GM12865 (cell line): Measurements from ENCODE around the gene POU6F2.

Source experiments
- DNase-seq: peaks from one replicate; pipeline ENCODE4 v3.0.0; 2010; ENCODE audit warnings: low read depth
- H3K4me3 ChIP-seq: 2 replicates; pipeline ENCODE4 v1.5.1; 2011; ENCODE audit warnings: mild to moderate bottlenecking, low read depth, low read length, control low read depth
- CTCF ChIP-seq: IDR thresholded peaks from 2 replicates; pipeline ENCODE4 v1.5.1; 2011; ENCODE audit warnings: low read length, control low read depth, low read depth, inconsistent platforms; ENCODE audit not compliant: insufficient read depth; ENCODE audit errors: missing control alignments

The POU6F2 gene

GRCh38 chr7:39272691-39273090 is 295.0 kb downstream of the POU6F2 start:
- no peak overlapping the region for H3K4me3 ChIP-seq
- DNase-seq: no peak
- no peak for TF ChIP-seq CTCF

GRCh38 chr7:39280337-39280736 is 302.6 kb downstream of the POU6F2 start:
- DNase-seq: no peak
- no peak overlapping the region for H3K4me3 ChIP-seq
- TF ChIP-seq CTCF: no peak

GRCh38 chr7:39285256-39285655 is 307.5 kb downstream of the POU6F2 start:
- TF ChIP-seq CTCF: no peak
- no peak overlapping the region for H3K4me3 ChIP-seq
- no peak for DNase-seq

- TF ChIP-seq CTCF: no peak
- H3K4me3 ChIP-seq: no peak overlapping the region
- no peak for DNase-seq
These were observed 310.6 kb downstream of the POU6F2 start for GRCh38 chr7:39288303-39288702.

- H3K4me3 ChIP-seq: no peak overlapping the region
- no peak for TF ChIP-seq CTCF
- DNase-seq: no peak
These were observed 314.1 kb downstream of the POU6F2 start for GRCh38 chr7:39291628-39292410.

GRCh38 chr7:39293056-39293823 is 315.5 kb downstream of the POU6F2 start:
- TF ChIP-seq CTCF: no peak
- H3K4me3 ChIP-seq: no peak overlapping the region
- DNase-seq: no peak
